Left ventricle myocardium inferior (tissue), 1 donor: ENCODE measurements around the gene NAT8. TPM values are rescaled to one million over a fixed set of nuclear protein-coding genes. Genes with fewer than 3 reads are reported as not detected.
"Not testable (repeated sequence)": the region's sequence is repeated elsewhere in the genome, so short reads cannot be mapped to it uniquely, and the experiment has no call there.

ENCODE experiments used
- DNase-seq: peaks from one replicate; pipeline ENCODE4 v3.0.0-alpha.2; 2020
- H3K27ac ChIP-seq: fragments of 200-600 bp; replicated peaks from 2 replicates; pipeline ENCODE4 v1.8.0; 2021
- H3K27me3 ChIP-seq: fragments of 200-600 bp; 2 replicates; pipeline ENCODE4 v1.8.0; 2021; ENCODE audit warnings: low read depth
- H3K36me3 ChIP-seq: fragments of 200-600 bp; 2 replicates; pipeline ENCODE4 v1.8.0; 2021
- H3K4me1 ChIP-seq: fragments of 200-600 bp; 2 replicates; pipeline ENCODE4 v1.8.0; 2021
- H3K4me3 ChIP-seq: fragments of 200-600 bp; 2 replicates; pipeline ENCODE4 v1.8.0; 2021; ENCODE audit warnings: mild to moderate bottlenecking, moderate library complexity
- H3K9me3 ChIP-seq: fragments of 200-600 bp; replicated peaks from 2 replicates; pipeline ENCODE4 v1.8.0; 2021
- CTCF ChIP-seq: fragments of 200-600 bp; IDR thresholded peaks from 2 replicates; pipeline ENCODE4 v1.8.0; 2021; ENCODE audit warnings: antibody characterized with exemption, mild to moderate bottlenecking, borderline replicate concordance
- intact Hi-C: fragments of 100-400 bp; cut with micrococcal nuclease; formaldehyde crosslinking; loops from one replicate; pipeline ENCODE4 v1.11.0; 2022
- total RNA-seq: library from RNA; stranded (reverse); fragmentation: NEBNext Ultra II Directional; extraction: Animal tissue kit (Norgen Biotek cat#: 25700); gene quantifications from one replicate; pipeline ENCODE4 v1.2.1, GENCODE V29; 2021
- donor health status: DM: no; HTN: yes; CAD: no; lungs with severe emphysema.

The NAT8 gene
- total RNA-seq, 1 donor from 2014 or later = not detected

DNA sequence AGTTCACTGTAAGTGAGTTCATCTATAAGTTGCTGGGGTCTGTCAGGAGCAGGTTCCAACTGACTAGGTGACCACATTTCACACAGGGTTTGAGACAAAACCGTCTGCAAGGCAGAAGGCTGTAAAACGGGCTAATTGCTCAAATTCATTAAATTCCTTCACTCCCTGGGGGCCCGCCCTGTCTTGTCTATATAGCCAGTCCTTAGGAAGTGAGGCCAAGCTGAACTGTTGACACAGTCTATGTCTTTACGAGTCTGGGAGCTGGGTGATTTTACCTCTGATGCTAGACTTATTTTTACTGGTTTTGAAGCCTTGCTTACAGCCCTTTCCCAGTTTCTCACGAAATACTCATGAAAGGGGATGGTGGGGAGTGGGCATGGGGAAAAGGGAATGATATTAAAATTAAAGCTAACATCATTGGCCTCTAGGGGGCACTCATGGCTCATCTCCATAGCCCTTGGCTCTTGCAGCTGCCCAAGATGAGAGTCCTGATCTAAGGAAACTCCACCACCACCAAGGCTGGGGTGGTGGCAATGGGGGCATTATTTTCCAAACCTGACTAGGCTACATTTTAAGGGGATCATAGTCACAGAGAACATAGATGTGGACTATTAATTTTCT lies 37.8 kb upstream of the NAT8 start:
- H3K27ac ChIP-seq, H3K9me3 ChIP-seq, H3K4me3 ChIP-seq, H3K36me3 ChIP-seq, H3K4me1 ChIP-seq, intact Hi-C loops, DNase-seq, H3K27me3 ChIP-seq: not testable (repeated sequence)
- peak; percentile 66 for TF ChIP-seq CTCF

GRCh38 chr2:73679237-73679636 lies 37.0 kb upstream of the NAT8 start:
- H3K27ac ChIP-seq, H3K36me3 ChIP-seq, H3K4me1 ChIP-seq, intact Hi-C loops, H3K27me3 ChIP-seq, DNase-seq, H3K9me3 ChIP-seq, H3K4me3 ChIP-seq: not testable (repeated sequence)

DNA sequence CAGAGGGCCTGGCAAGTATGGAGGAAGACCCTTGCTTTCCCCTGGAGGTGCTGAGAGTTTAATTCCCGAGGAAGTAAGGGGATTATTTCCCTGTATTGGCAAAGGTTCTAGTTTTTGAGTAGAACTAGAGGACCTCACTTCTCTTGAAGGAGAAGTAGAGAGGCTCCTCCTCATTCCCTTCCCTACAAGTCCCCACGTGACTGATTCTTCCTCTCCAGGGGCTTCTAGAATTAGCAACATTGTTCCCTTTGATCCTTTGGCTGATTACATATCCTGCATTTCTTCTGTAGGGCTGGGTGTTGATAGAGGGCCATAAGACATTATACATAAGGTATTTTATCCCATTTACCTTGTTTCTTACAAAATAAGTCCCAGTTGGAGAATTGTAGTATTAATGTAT lies 35.8 kb upstream of the NAT8 start:
- DNase-seq, H3K27me3 ChIP-seq, H3K36me3 ChIP-seq, H3K4me1 ChIP-seq, H3K4me3 ChIP-seq, H3K9me3 ChIP-seq, intact Hi-C loops, H3K27ac ChIP-seq: not testable (repeated sequence)

GRCh38 chr2:73676211-73676610 lies 34.0 kb upstream of the NAT8 start:
- DNase-seq, H3K4me1 ChIP-seq, intact Hi-C loops, H3K36me3 ChIP-seq, H3K27ac ChIP-seq, H3K4me3 ChIP-seq, H3K27me3 ChIP-seq, H3K9me3 ChIP-seq: not testable (repeated sequence)

DNA sequence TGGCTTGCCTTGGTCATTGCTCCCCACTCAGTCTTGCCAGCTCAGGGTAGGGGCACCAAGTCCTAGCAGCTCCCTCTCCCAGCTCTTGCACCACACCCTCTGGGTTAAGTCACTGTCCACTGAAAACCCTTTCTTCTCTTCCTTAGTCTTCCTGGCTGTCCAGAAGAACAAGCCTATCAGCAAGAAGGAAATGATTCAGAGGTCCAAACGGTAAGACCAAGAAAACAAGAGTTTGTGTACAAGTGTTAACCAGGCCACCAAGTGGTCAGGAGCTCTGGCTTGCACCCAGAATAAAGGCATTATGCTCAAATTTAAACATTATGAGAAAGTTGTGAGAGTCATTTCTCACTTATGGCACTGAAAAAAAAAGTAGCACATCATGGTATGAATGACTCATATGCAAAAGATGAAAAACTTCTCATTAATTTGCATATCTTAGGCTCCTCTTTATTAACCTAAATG lies 32.5 kb upstream of the NAT8 start:
- DNase-seq, H3K36me3 ChIP-seq, H3K27me3 ChIP-seq, H3K4me1 ChIP-seq, H3K9me3 ChIP-seq, H3K4me3 ChIP-seq, intact Hi-C loops, H3K27ac ChIP-seq: not testable (repeated sequence)

- intact Hi-C loops, H3K4me3 ChIP-seq, H3K27me3 ChIP-seq, H3K4me1 ChIP-seq, H3K36me3 ChIP-seq, H3K27ac ChIP-seq, DNase-seq, H3K9me3 ChIP-seq: not testable (repeated sequence)
These were observed 27.8 kb upstream of the NAT8 start for GRCh38 chr2:73669976-73670375.

- DNase-seq, intact Hi-C loops, H3K4me3 ChIP-seq, H3K27ac ChIP-seq, H3K27me3 ChIP-seq, H3K4me1 ChIP-seq, H3K36me3 ChIP-seq, H3K9me3 ChIP-seq: not testable (repeated sequence)
These were observed 25.0 kb upstream of the NAT8 start for GRCh38 chr2:73667239-73667638.

GRCh38 chr2:73654175-73654574 lies 12.0 kb upstream of the NAT8 start:
- Histone ChIP-seq H3K4me1 (no peaks in the 10 kb centered on the region), H3K27ac (no peak overlapping the region), H3K27me3 (no peaks in the 10 kb centered on the region), H3K4me3 (no peak overlapping the region), H3K36me3 (no peaks in the 10 kb centered on the region), H3K9me3 (no peaks in the 10 kb centered on the region)
- DNase-seq = no peak
- intact Hi-C loops = no loop called here
- TF ChIP-seq CTCF = no peak

- Histone ChIP-seq H3K4me3 (no peak overlapping the region), H3K4me1 (no peaks in the 10 kb centered on the region), H3K27ac (no peak overlapping the region), H3K27me3 (no peaks in the 10 kb centered on the region), H3K36me3 (no peaks in the 10 kb centered on the region), H3K9me3 (no peaks in the 10 kb centered on the region)
- no peak for DNase-seq
- TF ChIP-seq CTCF = no peak
- intact Hi-C loops = no loop called here
These were observed 10.1 kb upstream of the NAT8 start for GRCh38 chr2:73652348-73652747.
